Epithelial cell of proximal tubule (primary cell): Measurements from ENCODE around the gene ERMARD. TPM values are rescaled to one million over a fixed set of nuclear protein-coding genes. Genes with fewer than 3 reads are reported as not detected.
A peak's percentile ranks its signal among the peaks of the same experiment; 100 is the strongest.

Source experiments
- DNase-seq: peaks from one replicate; pipeline ENCODE4 v3.0.0-alpha.2; 2011; ENCODE audit warnings: low read depth
- H3K4me3 ChIP-seq: 2 replicates; pipeline ENCODE4 v1.5.1; 2011; ENCODE audit warnings: low read depth, mild to moderate bottlenecking, low read length
- total RNA-seq: library from RNA; depleted of rRNA; stranded (reverse); fragments of >200 nt; gene quantifications from 2 replicates; pipeline ENCODE4 v1.2.3, GENCODE V29; 2015
- TF ChIP-seq, protein P1 (sequence below): conservative IDR thresholded peaks from 2 replicates; pipeline ENCODE4 v1.5.1; 2012; ENCODE audit warnings: low read depth, mild to moderate bottlenecking, low read length

The ERMARD gene
- total RNA-seq, 1 donor from 2014 or later, result 9.1 TPM

DNA sequence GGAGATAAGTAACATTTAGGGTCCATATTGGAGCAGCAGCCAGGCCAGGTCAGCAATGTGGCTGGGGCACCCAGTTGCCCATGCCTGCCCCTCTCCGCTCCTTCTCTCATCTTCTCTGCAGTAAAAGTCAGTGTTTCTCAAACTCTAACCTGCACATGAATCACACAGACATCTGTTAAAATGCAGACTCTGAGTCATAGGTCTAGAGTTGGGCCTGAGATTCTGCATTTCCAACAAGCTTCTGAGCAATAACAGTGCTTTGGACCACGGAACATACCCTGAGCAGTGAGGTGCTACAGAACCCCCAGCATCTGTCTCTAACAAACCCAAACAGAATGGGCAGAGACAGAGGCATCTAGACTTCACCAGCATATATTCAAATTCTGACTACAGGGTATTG is 37.2 kb upstream of the ERMARD start:
- TF ChIP-seq, protein P1, sequence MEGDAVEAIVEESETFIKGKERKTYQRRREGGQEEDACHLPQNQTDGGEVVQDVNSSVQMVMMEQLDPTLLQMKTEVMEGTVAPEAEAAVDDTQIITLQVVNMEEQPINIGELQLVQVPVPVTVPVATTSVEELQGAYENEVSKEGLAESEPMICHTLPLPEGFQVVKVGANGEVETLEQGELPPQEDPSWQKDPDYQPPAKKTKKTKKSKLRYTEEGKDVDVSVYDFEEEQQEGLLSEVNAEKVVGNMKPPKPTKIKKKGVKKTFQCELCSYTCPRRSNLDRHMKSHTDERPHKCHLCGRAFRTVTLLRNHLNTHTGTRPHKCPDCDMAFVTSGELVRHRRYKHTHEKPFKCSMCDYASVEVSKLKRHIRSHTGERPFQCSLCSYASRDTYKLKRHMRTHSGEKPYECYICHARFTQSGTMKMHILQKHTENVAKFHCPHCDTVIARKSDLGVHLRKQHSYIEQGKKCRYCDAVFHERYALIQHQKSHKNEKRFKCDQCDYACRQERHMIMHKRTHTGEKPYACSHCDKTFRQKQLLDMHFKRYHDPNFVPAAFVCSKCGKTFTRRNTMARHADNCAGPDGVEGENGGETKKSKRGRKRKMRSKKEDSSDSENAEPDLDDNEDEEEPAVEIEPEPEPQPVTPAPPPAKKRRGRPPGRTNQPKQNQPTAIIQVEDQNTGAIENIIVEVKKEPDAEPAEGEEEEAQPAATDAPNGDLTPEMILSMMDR, result no peak
- no peak overlapping the region for H3K4me3 ChIP-seq
- no peak for DNase-seq

DNA sequence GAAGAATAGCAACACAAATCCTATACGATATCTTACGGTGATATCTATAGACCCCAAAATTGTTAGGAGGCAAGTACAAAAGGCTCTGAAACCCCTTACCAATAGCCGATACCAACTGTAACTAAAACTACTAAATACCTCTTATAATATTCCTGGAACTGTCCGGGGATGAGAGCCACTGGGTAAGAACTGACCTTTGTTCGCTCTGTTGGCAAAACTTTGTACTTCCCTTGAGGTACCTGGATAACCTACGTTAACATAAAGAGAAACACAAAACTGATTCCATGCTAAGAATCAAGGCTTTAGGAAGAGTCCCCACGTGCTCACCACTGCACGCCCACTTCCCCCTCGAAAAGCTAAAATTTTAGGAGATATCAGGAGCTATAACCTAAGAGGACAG is 36.8 kb upstream of the ERMARD start:
- H3K4me3 ChIP-seq, result no peak overlapping the region
- DNase-seq, result no peak
- TF ChIP-seq, protein P1, result no peak

DNA sequence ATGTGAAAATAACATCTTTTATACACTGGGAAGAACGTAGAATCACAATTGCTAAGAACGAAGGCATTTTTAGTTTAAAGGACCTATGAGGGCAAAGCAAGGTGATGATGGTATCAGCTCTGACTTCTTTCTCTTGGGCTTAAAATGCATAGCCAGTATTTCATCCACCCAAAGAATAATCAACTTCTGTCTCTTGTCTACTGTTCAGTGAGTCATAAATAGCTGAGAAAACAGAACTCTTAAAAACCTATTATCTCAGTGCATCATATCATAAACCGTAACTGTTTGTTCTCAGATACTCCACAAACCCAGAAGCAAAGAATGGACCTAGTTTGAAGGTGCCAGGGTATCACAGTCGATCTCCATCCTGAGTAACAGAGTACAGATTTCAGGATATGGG is 32.3 kb upstream of the ERMARD start:
- TF ChIP-seq, protein P1, result no peak
- H3K4me3 ChIP-seq, result no peak overlapping the region
- no peak for DNase-seq

GRCh38 chr6:169720207-169720855 is 31.1 kb upstream of the ERMARD start:
- H3K4me3 ChIP-seq, result no peak overlapping the region
- TF ChIP-seq, protein P1, result peak; percentile 33
- DNase-seq, result no peak

GRCh38 chr6:169722362-169723199 is 28.8 kb upstream of the ERMARD start:
- H3K4me3 ChIP-seq, result peak overlapping the region; percentile 74
- DNase-seq, result no peak
- TF ChIP-seq, protein P1, result no peak

DNA sequence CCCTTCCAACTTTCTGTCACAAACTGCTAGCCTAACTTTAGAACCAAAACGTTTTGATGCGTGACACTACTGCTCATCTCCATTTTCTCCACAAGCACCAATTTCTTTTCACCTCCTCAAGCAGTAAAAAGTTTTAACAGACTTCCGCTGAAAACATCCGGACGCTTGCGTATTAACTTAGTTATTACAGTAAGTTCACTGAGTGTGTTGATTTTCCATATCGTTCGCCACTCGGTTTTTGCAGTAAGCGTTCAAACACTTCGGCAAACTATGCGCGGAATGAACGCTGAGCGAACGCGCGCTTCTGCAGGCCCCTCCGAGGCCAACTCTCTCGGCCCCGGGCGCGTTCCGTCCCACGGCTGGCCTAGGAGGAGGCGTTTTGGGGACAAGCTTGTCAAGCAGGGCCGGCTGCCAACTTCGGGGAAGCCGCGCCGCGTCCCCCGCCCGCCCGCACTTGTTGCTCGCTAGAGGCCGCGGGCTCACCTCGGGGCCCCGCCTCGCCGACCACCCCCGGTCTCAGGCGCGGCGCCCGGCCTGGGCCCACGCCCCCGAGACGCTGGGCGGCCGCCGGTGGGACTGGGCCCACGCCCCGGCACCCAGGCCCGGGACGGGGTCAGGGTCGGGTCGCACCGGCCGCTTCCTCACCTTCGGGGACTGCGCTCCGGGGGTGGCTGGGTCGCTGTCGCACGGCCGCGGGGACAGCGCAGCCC is 28.1 kb upstream of the ERMARD start:
- TF ChIP-seq, protein P1, result no peak
- no peak for DNase-seq
- H3K4me3 ChIP-seq, result peak overlapping the region; percentile 74
